ENCODE results near the gene ERC1.
A peak's percentile ranks its signal among the peaks of the same experiment; 100 is the strongest.

ERC1 gene

GRCh38 chr12:1053690-1054089 lies 62.7 kb downstream of the ERC1 start:
- peaks cover 4 to 15% (median 6%) of the 10 kb centered on the region in 4 experiments for H3K4me1 ChIP-seq (ENCODE audit: control extremely low read depth in 1 of 4, control insufficient read depth in 4 of 4, insufficient read depth in 4 of 4, low read length in 3 of 4)
- CTCF ChIA-PET = interaction anchor here (1.0 kb wide), 1 partner anchor 23 kb away, joined by 4 read pairs; no protein-coding TSS in a partner anchor

DNA sequence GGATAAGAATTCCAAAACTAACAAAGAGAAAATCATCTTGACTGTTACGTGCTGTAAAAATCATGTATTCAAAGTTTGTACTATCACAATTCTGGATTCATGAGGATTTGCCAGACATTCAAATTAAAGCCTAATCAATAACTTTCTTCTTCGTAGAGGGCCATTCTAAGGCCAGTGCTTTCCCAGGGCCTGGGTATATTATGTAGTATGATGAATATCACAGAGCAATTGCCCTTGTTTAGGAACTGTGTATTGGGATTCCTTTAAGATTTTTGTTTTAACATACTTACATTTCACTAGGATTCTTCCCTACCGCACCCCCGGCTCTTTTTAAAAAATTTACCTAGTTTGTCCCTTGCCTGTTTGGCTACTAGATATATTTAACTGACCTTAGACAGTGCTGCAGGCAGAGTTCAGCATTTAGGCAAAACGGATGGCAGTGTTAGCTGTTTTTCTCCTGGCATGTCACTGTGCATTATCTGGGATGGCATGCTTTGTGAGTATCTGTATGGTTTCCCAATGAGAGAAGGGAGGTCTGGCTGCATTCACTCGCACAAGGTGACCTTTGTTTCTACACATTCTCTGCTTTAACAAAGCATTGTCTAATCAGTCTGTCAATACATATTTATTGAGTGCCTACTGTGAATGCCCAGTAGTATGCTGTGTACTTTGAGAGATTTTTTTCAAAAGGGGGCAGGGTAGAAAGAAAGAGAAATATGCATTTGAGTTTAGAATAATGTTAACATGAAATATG lies 63.3 kb downstream of the ERC1 start:
- no peak for DNase-seq
- CTCF ChIA-PET = no interaction called here

More at GRCh38 chr12:1053690-1054089, 62.7 kb downstream of the ERC1 start:
- POLR2A ChIA-PET = no interaction called here
- peaks cover 0 to 4% (median 0%) of the 10 kb centered on the region in 5 experiments for H3K9me3 ChIP-seq (ENCODE audit: control extremely low read depth in 1 of 5, control insufficient read depth in 4 of 5, insufficient read depth in 2 of 5, low read depth in 1 of 5, low read length in 4 of 5)
- no peaks in the 10 kb centered on the region for H3K27me3 ChIP-seq (replicated peaks in 2 of 5; ENCODE audit: control insufficient read depth in 4 of 5, insufficient read depth in 5 of 5, low read length in 4 of 5)
- no peak for DNase-seq
- H3K4me3 ChIP-seq (ENCODE audit: control insufficient read depth in 1 of 7, extremely low read depth in 1 of 7, insufficient read depth in 4 of 7, low read depth in 2 of 7, low read length in 6 of 7) = no peak overlapping the region
- H3K27ac ChIP-seq (ENCODE audit: insufficient read depth in 1 of 2, low read depth in 1 of 2, low read length in 2 of 2, poor library complexity in 1 of 2, severe bottlenecking in 2 of 2) = no peak overlapping the region
- peaks cover 0 to 2% (median under 1%) of the 10 kb centered on the region in 4 experiments for H3K36me3 ChIP-seq (ENCODE audit: control insufficient read depth in 4 of 4, insufficient read depth in 4 of 4, low read length in 3 of 4)

DNA sequence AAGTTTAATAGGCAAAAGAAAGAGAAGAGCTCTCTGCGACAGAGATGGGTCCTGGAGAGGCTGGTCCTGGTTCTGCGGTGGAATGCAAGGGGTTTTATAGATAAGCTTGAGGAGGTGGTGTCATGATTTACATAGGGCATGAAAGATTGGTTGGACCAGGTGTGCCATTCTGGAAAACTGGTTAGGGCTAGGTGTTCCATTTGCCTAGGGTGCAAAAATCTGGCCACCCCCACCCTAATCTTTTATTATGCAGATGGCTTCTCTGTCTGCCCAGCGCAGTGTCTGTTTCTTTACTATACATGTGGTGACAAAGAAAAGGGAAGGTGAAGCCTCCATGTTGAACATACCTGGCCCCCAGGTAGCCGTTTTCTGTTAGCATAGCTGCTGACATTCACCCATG lies 65.4 kb downstream of the ERC1 start:
- Histone ChIP-seq H3K4me3 (ENCODE audit: control insufficient read depth in 1 of 7, extremely low read depth in 1 of 7, insufficient read depth in 4 of 7, low read depth in 2 of 7, low read length in 6 of 7) (no peak overlapping the region), H3K27me3 (replicated peaks in 2 of 5; ENCODE audit: control insufficient read depth in 4 of 5, insufficient read depth in 5 of 5, low read length in 4 of 5) (no peaks in the 10 kb centered on the region), H3K36me3 (ENCODE audit: control insufficient read depth in 4 of 4, insufficient read depth in 4 of 4, low read length in 3 of 4) (peaks cover 0 to 4% (median 1%) of the 10 kb centered on the region in 4 experiments), H3K27ac (ENCODE audit: insufficient read depth in 1 of 2, low read depth in 1 of 2, low read length in 2 of 2, poor library complexity in 1 of 2, severe bottlenecking in 2 of 2) (no peak overlapping the region), H3K9me3 (ENCODE audit: control extremely low read depth in 1 of 5, control insufficient read depth in 4 of 5, insufficient read depth in 2 of 5, low read depth in 1 of 5, low read length in 4 of 5) (peaks cover 0 to 20% (median 8%) of the 10 kb centered on the region in 5 experiments), H3K4me1 (ENCODE audit: control extremely low read depth in 1 of 4, control insufficient read depth in 4 of 4, insufficient read depth in 4 of 4, low read length in 3 of 4) (no peaks in the 10 kb centered on the region)
- WGBS (ENCODE audit: insufficient coverage) = 96% methylated on average over 4 of the region's 4 CpGs
- DNase-seq = no peak
- ChIA-PET POLR2A (no interaction called here), CTCF (interaction anchor here (1.3 kb wide), 1 partner anchor 28 kb away, joined by 3 read pairs; no protein-coding TSS in a partner anchor)

More for the DNA sequence above, 63.3 kb downstream of the ERC1 start:
- no peak overlapping the region for H3K27ac ChIP-seq (ENCODE audit: insufficient read depth in 1 of 2, low read depth in 1 of 2, low read length in 2 of 2, poor library complexity in 1 of 2, severe bottlenecking in 2 of 2)
- 100% methylated on average over 3 of the region's 6 CpGs for WGBS (ENCODE audit: insufficient coverage)
- peaks cover 0 to 10% (median 3%) of the 10 kb centered on the region in 5 experiments for H3K9me3 ChIP-seq (ENCODE audit: control extremely low read depth in 1 of 5, control insufficient read depth in 4 of 5, insufficient read depth in 2 of 5, low read depth in 1 of 5, low read length in 4 of 5)
- peaks cover 4 to 10% (median 5%) of the 10 kb centered on the region in 4 experiments for H3K4me1 ChIP-seq (ENCODE audit: control extremely low read depth in 1 of 4, control insufficient read depth in 4 of 4, insufficient read depth in 4 of 4, low read length in 3 of 4)
- no peaks in the 10 kb centered on the region for H3K27me3 ChIP-seq (replicated peaks in 2 of 5; ENCODE audit: control insufficient read depth in 4 of 5, insufficient read depth in 5 of 5, low read length in 4 of 5)
- H3K36me3 ChIP-seq (ENCODE audit: control insufficient read depth in 4 of 4, insufficient read depth in 4 of 4, low read length in 3 of 4) = peaks cover 0 to 2% (median 1%) of the 10 kb centered on the region in 4 experiments
- no peak overlapping the region for H3K4me3 ChIP-seq (ENCODE audit: control insufficient read depth in 1 of 7, extremely low read depth in 1 of 7, insufficient read depth in 4 of 7, low read depth in 2 of 7, low read length in 6 of 7)
- POLR2A ChIA-PET = no interaction called here

DNA sequence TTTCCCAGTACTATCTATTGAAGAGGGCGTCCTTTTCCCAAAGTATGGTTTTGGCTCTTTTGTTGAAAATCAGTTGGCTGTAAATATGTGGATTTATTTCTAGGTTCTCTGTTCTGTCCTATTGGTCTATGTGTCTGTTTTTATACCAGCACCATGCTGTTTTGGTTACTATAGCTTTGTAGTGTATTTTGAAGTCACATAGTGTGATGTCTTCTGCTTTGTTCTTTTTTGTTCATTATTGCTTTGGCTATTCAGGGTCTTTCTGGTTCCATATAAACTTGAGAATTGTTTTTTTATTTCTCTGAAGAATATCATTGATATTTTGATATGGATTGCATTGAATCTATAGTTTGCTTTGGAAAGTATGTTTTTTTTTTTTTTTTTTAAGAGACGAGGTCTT lies 67.4 kb downstream of the ERC1 start:
- Histone ChIP-seq H3K27ac (ENCODE audit: insufficient read depth in 1 of 2, low read depth in 1 of 2, low read length in 2 of 2, poor library complexity in 1 of 2, severe bottlenecking in 2 of 2) (no peak overlapping the region), H3K36me3 (ENCODE audit: control insufficient read depth in 4 of 4, insufficient read depth in 4 of 4, low read length in 3 of 4) (peaks cover 0 to 4% (median 2%) of the 10 kb centered on the region in 4 experiments), H3K27me3 (replicated peaks in 2 of 5; ENCODE audit: control insufficient read depth in 4 of 5, insufficient read depth in 5 of 5, low read length in 4 of 5) (no peaks in the 10 kb centered on the region), H3K4me1 (ENCODE audit: control extremely low read depth in 1 of 4, control insufficient read depth in 4 of 4, insufficient read depth in 4 of 4, low read length in 3 of 4) (no peaks in the 10 kb centered on the region), H3K4me3 (ENCODE audit: control insufficient read depth in 1 of 7, extremely low read depth in 1 of 7, insufficient read depth in 4 of 7, low read depth in 2 of 7, low read length in 6 of 7) (no peak overlapping the region), H3K9me3 (ENCODE audit: control extremely low read depth in 1 of 5, control insufficient read depth in 4 of 5, insufficient read depth in 2 of 5, low read depth in 1 of 5, low read length in 4 of 5) (peaks cover 0 to 35% (median 15%) of the 10 kb centered on the region in 5 experiments)
- 88% methylated on average over 1 of the region's 2 CpGs for WGBS (ENCODE audit: insufficient coverage)
- no peak for DNase-seq
- POLR2A ChIA-PET = no interaction called here
- CTCF ChIA-PET = interaction anchor here (1.2 kb wide), 1 partner anchor 60 kb away, joined by 3 read pairs; no protein-coding TSS in a partner anchor

- Histone ChIP-seq H3K36me3 (ENCODE audit: control insufficient read depth in 4 of 4, insufficient read depth in 4 of 4, low read length in 3 of 4) (peaks cover 0 to 6% (median 2%) of the 10 kb centered on the region in 4 experiments), H3K27ac (ENCODE audit: insufficient read depth in 1 of 2, low read depth in 1 of 2, low read length in 2 of 2, poor library complexity in 1 of 2, severe bottlenecking in 2 of 2) (no peak overlapping the region), H3K27me3 (replicated peaks in 2 of 5; ENCODE audit: control insufficient read depth in 4 of 5, insufficient read depth in 5 of 5, low read length in 4 of 5) (no peaks in the 10 kb centered on the region), H3K9me3 (ENCODE audit: control extremely low read depth in 1 of 5, control insufficient read depth in 4 of 5, insufficient read depth in 2 of 5, low read depth in 1 of 5, low read length in 4 of 5) (peaks cover 0 to 42% (median 20%) of the 10 kb centered on the region in 5 experiments), H3K4me3 (ENCODE audit: control insufficient read depth in 1 of 7, extremely low read depth in 1 of 7, insufficient read depth in 4 of 7, low read depth in 2 of 7, low read length in 6 of 7) (no peak overlapping the region), H3K4me1 (ENCODE audit: control extremely low read depth in 1 of 4, control insufficient read depth in 4 of 4, insufficient read depth in 4 of 4, low read length in 3 of 4) (no peaks in the 10 kb centered on the region)
- no peak for DNase-seq
- ChIA-PET POLR2A (no interaction called here), CTCF (no interaction called here)
Observed at GRCh38 chr12:1059162-1059561, 68.1 kb downstream of the ERC1 start.

DNA sequence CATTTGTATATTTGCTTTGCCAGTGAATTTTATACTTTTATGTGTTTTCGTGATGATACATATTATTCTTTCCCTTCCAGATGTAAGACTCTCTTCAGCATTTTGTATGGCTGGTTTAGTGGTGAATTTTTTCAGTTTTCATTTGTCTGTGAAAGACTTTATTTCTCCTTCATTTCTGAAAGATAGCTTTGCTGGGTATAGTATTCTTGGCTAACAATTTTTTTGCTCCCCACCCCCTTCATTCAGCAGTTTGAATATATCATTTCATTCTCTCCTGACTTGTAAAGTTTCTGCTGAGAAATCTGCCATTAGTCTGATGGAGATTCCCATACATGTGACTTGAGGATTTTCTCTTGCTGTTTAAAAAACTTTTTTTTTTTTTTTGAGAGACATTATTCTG lies 72.8 kb downstream of the ERC1 start:
- no CpG with 5 or more reads among the region's 1 CpG for WGBS (ENCODE audit: insufficient coverage)

GRCh38 chr12:1064317-1064716 lies 73.3 kb downstream of the ERC1 start:
- Histone ChIP-seq H3K9me3 (ENCODE audit: control extremely low read depth in 1 of 5, control insufficient read depth in 4 of 5, insufficient read depth in 2 of 5, low read depth in 1 of 5, low read length in 4 of 5) (peaks cover 1 to 37% (median 22%) of the 10 kb centered on the region in 5 experiments), H3K4me1 (ENCODE audit: control extremely low read depth in 1 of 4, control insufficient read depth in 4 of 4, insufficient read depth in 4 of 4, low read length in 3 of 4) (no peaks in the 10 kb centered on the region), H3K36me3 (ENCODE audit: control insufficient read depth in 4 of 4, insufficient read depth in 4 of 4, low read length in 3 of 4) (peaks cover 0 to 9% (median 1%) of the 10 kb centered on the region in 4 experiments), H3K27ac (ENCODE audit: insufficient read depth in 1 of 2, low read depth in 1 of 2, low read length in 2 of 2, poor library complexity in 1 of 2, severe bottlenecking in 2 of 2) (no peak overlapping the region), H3K27me3 (replicated peaks in 2 of 5; ENCODE audit: control insufficient read depth in 4 of 5, insufficient read depth in 5 of 5, low read length in 4 of 5) (no peaks in the 10 kb centered on the region), H3K4me3 (ENCODE audit: control insufficient read depth in 1 of 7, extremely low read depth in 1 of 7, insufficient read depth in 4 of 7, low read depth in 2 of 7, low read length in 6 of 7) (peak overlapping the region in 1 of 7 experiments; percentile 45)
- WGBS (ENCODE audit: insufficient coverage) = 100% methylated on average over 2 of the region's 2 CpGs
- ChIA-PET CTCF (interaction anchor here (0.9 kb wide), 1 partner anchor 495 kb away, joined by 3 read pairs; no protein-coding TSS in a partner anchor), POLR2A (interaction anchor here (1.1 kb wide), 1 partner anchor 13 kb away, joined by 3 read pairs; no protein-coding TSS in a partner anchor)
- DNase-seq = no peak

More for the DNA sequence above, 72.8 kb downstream of the ERC1 start:
- ChIA-PET POLR2A (interaction anchor here (1.1 kb wide), 1 partner anchor 13 kb away, joined by 3 read pairs; no protein-coding TSS in a partner anchor), CTCF (interaction anchor here (0.9 kb wide), 1 partner anchor 494 kb away, joined by 3 read pairs; no protein-coding TSS in a partner anchor)
- Histone ChIP-seq H3K36me3 (ENCODE audit: control insufficient read depth in 4 of 4, insufficient read depth in 4 of 4, low read length in 3 of 4) (peaks cover 0 to 10% (median 1%) of the 10 kb centered on the region in 4 experiments), H3K4me1 (ENCODE audit: control extremely low read depth in 1 of 4, control insufficient read depth in 4 of 4, insufficient read depth in 4 of 4, low read length in 3 of 4) (no peaks in the 10 kb centered on the region), H3K9me3 (ENCODE audit: control extremely low read depth in 1 of 5, control insufficient read depth in 4 of 5, insufficient read depth in 2 of 5, low read depth in 1 of 5, low read length in 4 of 5) (peaks cover 1 to 41% (median 24%) of the 10 kb centered on the region in 5 experiments), H3K27me3 (replicated peaks in 2 of 5; ENCODE audit: control insufficient read depth in 4 of 5, insufficient read depth in 5 of 5, low read length in 4 of 5) (no peaks in the 10 kb centered on the region), H3K4me3 (ENCODE audit: control insufficient read depth in 1 of 7, extremely low read depth in 1 of 7, insufficient read depth in 4 of 7, low read depth in 2 of 7, low read length in 6 of 7) (peak overlapping the region in 1 of 7 experiments; percentile 45), H3K27ac (ENCODE audit: insufficient read depth in 1 of 2, low read depth in 1 of 2, low read length in 2 of 2, poor library complexity in 1 of 2, severe bottlenecking in 2 of 2) (no peak overlapping the region)
- peak in 2 of 3 donors; percentile 15 to 26 for DNase-seq

Data from common myeloid progenitor, CD34-positive (primary cell).